Body of pancreas (tissue), 4 donors: Measurements from ENCODE around the gene KASH5.

Experiments
- POLR2A ChIP-seq, 3 donors: fragments of 450-650 bp; IDR thresholded peaks; one replicate each; pipeline ENCODE4 v1.6.1; 2016; ENCODE audit warnings: antibody characterized with exemption in 3 of 3, mild to moderate bottlenecking in 2 of 3
- TF ChIP-seq, protein P1 (sequence below), 7 experiments: fragments of 450-650 bp in 4 of 7; fragments of 200-600 bp in 3 of 7; sonication (generic) in 3 of 7; IDR thresholded peaks; one replicate each; pipeline ENCODE4 v1.5.1; 2016 to 2019; ENCODE audit warnings: antibody characterized with exemption in 7 of 7

GRCh38 chr19:49355909-49356353, 32.1 kb upstream of the KASH5 start:
- no peak for TF ChIP-seq POLR2A (IDR thresholded peaks at IDR 0.05)
- TF ChIP-seq, protein P1, sequence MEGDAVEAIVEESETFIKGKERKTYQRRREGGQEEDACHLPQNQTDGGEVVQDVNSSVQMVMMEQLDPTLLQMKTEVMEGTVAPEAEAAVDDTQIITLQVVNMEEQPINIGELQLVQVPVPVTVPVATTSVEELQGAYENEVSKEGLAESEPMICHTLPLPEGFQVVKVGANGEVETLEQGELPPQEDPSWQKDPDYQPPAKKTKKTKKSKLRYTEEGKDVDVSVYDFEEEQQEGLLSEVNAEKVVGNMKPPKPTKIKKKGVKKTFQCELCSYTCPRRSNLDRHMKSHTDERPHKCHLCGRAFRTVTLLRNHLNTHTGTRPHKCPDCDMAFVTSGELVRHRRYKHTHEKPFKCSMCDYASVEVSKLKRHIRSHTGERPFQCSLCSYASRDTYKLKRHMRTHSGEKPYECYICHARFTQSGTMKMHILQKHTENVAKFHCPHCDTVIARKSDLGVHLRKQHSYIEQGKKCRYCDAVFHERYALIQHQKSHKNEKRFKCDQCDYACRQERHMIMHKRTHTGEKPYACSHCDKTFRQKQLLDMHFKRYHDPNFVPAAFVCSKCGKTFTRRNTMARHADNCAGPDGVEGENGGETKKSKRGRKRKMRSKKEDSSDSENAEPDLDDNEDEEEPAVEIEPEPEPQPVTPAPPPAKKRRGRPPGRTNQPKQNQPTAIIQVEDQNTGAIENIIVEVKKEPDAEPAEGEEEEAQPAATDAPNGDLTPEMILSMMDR (IDR thresholded peaks at IDR 0.05): no peak
